ENCODE data around the gene NLGN1.

GRCh38 chr3:173676094-173676493 lies 278.6 kb downstream of the NLGN1 start:
- TF ChIP-seq CTCF (IDR thresholded peaks at IDR 0.05) (no peak), EZH2phosphoT487 (IDR thresholded peaks at IDR 0.05) (no peak), EZH2 (IDR thresholded peaks at IDR 0.05) (no peak)
